ENCODE data around the gene HEPHL1.

Gene HEPHL1

GRCh38 chr11:94023856-94024255, 2.7 kb downstream of the HEPHL1 start:
- DNase-seq: no peak

DNA sequence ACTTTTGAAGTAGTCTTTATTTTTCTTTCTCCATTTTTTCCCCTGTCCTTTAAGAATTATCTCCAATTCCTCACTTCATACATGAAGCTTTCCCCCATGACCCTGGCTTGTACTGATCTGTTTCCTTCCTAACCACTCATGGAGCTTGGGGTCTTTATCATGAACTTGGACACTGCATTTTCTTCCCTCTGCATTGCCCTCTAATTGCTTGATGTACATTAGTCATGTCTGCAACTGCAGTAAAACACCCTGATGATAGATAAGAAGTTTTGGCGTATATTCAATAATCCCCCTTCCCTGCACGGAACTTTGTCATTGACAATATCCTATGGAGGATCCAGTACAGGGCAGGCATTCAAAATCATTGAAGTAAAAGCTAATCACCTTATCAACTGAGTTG, 3.4 kb downstream of the HEPHL1 start:
- no peak for DNase-seq

- no peak for DNase-seq
Observed at GRCh38 chr11:94025690-94026394, 4.7 kb downstream of the HEPHL1 start.

- DNase-seq: no peak
Observed at GRCh38 chr11:94027210-94027609, 6.1 kb downstream of the HEPHL1 start.

DNA sequence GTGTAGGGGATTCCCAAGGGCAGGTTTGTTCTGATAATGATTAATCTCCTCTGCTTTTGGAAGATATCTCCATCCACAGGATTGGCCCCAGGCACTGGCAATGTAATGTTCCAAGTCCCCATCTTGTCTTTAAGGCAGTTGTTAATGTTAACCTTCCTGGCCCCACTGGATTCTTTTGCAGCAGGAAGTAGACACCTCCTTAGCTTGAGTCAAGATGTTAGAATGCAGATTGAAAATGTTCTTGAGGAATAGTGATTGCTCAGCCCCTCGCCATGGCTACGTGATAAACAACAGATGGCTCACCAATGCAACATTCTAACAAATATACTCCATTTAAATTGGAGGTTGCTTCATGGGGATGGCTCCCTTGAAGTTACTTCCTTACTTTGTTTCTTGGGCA, 7.3 kb downstream of the HEPHL1 start:
- no peak for DNase-seq

GRCh38 chr11:94030059-94030458, 8.9 kb downstream of the HEPHL1 start:
- DNase-seq: no peak

DNA sequence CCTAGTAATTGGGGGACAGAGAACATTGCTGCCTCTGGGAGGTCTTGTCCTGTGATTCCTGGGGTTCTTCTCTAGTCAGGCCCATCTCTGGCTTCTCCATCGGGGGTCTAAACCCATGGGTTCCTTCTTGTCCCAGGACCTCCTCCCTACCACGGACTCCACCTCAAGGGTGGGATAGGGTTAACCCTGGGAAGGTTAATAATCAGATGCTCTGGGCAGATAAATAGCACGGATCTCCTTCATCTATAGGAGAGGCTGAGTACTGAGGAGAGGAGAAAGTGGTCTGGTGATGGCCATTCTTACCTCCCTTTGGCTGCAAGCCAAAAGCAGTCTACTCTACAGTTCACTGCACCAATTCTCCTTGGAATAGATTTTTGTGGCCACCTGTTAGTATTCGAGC, 10.5 kb downstream of the HEPHL1 start:
- DNase-seq: no peak

GRCh38 chr11:94032066-94032465, 10.9 kb downstream of the HEPHL1 start:
- DNase-seq: no peak

GRCh38 chr11:94032725-94033124, 11.6 kb downstream of the HEPHL1 start:
- DNase-seq: no peak

DNA sequence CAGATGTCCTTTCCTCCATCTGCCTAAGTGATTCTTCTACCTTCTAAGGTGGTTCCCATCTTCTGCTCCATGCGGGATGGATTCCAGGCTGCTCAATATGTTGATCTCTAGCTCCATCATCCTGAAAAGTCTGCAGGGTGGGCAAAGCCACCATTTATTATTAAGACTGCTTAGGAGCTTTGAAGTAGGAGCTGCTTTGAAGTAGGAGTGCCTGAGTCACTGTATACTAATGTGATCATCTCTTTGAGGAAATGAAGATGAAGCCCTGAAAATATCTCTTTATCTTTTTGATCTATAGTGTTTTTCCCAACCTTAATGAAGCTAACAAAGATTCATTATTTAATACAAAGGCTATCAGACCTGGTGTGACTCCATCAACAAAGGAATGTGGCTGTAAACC, 13.1 kb downstream of the HEPHL1 start:
- DNase-seq: no peak

DNA sequence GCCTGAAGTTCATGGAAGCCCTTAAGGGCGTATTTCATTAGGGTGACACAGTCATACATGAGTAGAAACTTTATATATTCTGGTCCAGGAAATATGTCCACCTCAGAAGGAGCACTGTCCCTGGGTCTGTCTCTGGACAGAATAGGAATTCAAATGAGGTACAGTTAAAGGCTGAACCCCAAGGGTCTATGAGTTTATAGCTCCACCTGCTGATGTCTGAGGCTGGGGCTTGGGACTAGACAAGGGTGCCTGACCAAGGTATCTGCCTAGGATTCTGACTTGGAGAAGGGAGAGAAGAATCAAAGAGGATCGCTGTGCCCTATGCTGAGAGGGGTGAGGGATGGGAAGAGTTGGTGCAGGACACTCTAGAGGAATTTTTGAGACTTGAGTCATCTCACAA, 14.9 kb downstream of the HEPHL1 start:
- no peak for DNase-seq

- no peak for DNase-seq
Observed at GRCh38 chr11:94043241-94043640, 22.1 kb downstream of the HEPHL1 start.

GRCh38 chr11:94046796-94047195, 25.6 kb downstream of the HEPHL1 start:
- no peak for DNase-seq

DNA sequence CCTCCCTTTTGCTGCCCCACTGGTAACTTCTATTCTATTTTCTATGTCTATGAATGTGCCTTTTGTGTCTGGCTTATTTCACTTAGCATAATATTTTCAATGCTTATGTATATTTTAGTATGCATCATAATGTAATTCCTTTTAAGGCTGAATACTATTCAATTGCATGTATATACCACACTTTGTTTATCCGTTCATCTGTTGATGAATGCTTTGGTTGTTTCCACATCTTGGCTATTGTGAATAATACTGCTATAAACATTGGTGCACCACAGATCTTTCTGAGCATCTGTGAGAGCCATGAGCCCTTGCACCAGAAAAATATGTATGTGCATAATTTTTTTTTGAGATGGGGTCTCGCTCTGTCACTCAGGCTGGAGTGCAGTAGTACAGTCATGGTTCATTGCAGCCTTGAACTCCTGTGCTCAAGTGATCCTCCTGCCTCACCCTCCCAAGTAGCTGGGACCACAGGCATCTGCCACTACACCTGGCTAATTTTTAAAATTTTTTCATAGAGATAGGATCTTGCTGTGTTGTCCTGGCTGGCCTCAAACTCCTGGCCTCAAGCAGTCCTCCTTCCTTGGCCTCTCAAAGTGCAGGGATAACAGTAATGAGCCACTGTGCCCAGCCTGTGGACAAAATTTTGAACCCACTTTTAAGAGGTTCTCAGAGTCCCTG, 27.0 kb downstream of the HEPHL1 start:
- no peak for DNase-seq

DNA sequence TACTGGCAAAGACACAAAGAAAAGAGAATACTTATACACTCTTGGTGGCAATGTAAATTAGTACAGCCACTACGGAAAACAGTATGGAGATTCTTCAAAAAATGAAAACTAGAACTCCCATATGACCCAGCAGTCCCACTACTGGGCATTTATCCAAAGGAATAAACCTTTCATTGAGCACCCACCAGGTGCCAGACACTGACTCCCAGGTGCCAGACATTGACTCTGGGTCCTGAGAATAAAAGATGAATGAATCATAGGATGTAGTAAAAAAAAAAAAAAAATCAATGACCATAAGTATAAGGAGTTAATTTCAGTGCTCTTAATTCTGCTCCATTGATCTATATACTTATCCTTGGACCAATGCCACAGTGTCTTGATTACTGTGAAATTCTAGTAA, 28.2 kb downstream of the HEPHL1 start:
- peak; percentile 74 for DNase-seq

DNA sequence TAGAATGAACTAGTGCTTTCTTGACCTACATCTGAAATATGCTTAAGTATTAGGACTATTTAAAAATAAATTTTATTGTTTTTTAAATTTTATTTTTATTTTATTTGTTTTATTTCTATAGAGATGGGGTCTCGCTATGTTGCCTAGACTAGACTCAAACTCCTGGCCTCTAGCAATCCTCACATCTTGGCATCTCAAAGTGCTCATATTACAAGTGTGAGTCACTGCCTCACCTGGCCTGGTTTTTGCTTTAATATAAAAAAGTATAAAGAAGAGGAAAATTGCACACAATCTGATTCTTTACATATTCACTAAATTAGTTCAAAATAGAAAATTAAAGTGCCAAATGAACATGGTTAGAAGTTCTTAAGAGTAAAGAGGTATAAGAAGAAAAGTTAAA, 37.5 kb downstream of the HEPHL1 start:
- no peak for DNase-seq

GRCh38 chr11:94059065-94059464, 37.9 kb downstream of the HEPHL1 start:
- no peak for DNase-seq

DNA sequence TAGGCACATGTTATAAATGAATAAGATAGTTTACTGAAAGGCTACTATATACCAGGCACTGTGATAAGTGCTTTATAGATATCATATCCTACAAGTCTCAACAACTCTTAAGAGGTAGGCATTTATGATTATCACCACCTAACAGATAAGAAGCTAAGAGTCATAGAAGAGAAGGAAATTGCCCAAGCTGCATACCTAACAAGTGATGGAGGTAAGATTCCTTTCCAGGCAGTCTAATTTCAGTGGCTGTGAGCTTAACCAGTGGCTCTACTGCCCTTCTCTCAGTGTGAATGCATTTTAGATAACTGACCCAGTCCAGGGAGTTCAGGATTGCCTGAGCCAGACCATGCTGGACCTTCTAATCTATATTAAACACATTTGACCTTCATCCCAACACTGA, 39.2 kb downstream of the HEPHL1 start:
- no peak for DNase-seq

- DNase-seq: no peak
Observed at GRCh38 chr11:94062360-94062759, 41.2 kb downstream of the HEPHL1 start.

GRCh38 chr11:94066901-94067429, 45.8 kb downstream of the HEPHL1 start:
- DNase-seq: no peak

DNA sequence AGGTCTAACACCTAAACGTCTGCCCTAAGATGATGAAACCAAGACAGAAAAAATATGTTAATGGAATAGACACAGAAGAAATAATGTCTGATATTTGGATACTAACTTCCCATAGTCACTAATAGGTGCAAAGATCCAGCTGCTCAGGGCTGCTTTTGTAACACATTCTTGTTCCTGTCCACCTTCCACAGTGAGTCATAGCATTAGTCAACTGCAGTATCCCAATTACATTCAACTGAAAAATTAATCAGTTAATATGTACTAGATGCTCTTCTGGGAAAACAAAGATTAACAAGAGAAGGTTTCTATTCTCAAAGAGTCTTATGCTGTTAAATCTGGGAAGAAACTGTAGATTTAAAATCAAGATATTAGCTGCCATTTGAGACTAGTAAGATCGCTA, 47.6 kb downstream of the HEPHL1 start:
- DNase-seq: no peak

DNA sequence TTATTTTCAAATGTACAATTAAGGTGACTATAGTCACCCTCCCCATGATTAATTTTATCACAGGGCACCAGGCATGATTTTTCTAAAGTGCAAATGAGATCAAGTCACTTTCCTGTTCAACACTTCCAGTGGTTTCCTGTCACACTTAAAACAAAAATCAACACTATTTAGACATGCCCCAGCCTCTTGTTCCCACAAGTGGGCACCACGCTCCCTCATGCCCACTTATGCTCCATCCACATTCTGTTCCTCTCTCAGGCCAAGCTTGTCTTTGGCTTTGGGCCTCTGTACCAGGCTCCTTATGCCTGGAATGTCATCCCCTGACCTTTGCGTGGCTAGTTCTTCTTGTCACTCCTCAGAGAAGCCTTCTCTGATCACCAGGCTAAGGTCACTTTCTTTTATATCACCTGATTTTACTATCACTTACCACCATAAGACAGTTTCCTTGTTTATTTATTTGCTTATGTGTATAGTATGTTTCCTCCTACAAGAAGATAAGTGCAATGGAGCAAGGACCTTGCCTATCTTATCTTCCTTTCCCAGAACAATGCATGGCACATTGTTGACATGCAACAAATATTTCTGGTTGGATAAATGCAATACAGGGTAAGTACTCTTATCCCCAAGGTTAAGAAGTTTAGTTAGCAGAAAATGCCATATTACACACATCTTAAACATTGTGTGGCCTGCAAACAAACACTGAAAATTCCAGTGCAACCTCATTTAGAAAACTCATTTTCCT, 56.6 kb downstream of the HEPHL1 start:
- DNase-seq: peak; percentile 54

DNA sequence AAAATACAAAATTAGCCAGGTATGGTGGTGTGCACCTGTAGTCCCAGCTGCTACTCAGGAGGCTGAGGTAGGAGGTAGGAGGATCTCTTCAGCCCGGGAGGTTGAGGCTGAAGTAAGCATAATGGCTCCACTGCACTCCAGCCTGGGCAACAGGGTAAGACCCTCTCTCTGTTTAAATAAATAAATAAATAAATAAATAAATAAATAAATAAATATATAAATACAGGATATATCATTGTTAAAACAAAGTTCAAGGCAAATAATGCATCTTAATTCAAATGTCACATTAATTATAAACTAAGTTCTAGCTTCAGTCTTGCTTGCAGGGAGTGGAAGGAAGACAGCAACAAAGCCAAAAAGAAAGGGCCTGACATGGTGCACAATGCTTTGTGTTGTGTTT, 63.0 kb downstream of the HEPHL1 start:
- no peak for DNase-seq

DNA sequence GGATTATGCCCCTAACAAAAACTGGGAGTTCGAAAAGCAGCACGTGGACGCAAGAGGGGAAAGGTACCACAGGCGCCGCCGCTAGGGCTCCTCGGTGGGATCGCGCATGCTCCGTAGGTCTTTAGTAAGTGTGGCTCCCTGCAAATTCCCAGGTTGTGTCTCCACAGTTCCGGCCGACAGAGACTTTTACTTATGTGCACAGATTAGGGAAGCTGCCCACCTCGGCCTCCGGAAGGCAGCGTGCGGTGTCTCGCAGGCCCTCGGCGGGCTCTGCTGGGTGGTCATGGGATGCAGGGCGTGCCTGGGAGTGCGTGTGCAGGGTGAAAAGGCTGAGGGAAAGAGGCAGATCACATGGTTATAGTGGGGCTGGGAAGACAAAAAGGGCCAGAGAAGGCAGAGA, 67.8 kb downstream of the HEPHL1 start:
- no peak for DNase-seq

Measured in NCI-H2029 treated with DMSO at 0.1 percent for 48 hours (cell line).